OCI-LY3 (cell line): ENCODE measurements around the gene ASB6.

Source experiments
- H2AFZ ChIP-seq: fragments of 200-600, 300-600 bp; shearing (Covaris generic); 2 replicates; pipeline ENCODE4 v1.6.0; 2014; ENCODE audit warnings: antibody characterized with exemption, low read depth, low read length
- H3K27ac ChIP-seq: fragments of 200-600, 300-600 bp; sonication (generic); 2 replicates; pipeline ENCODE4 v1.5.1; 2014; ENCODE audit warnings: mild to moderate bottlenecking, low read length, moderate library complexity, mixed read lengths
- H3K27me3 ChIP-seq: fragments of 200-600, 300-600 bp; sonication (generic); 2 replicates; pipeline ENCODE4 v1.6.1; 2014; ENCODE audit warnings: low read depth, low read length, mixed read lengths
- H3K36me3 ChIP-seq: fragments of 200-600, 300-600 bp; sonication (generic); replicated peaks from 2 replicates; pipeline ENCODE3; 2014; ENCODE audit warnings: low read depth, low read length, mixed read lengths
- H3K4me1 ChIP-seq: fragments of 300-600, 200-600 bp; sonication (generic); 2 replicates; pipeline ENCODE4 v1.6.1; 2014; ENCODE audit warnings: low read length, mixed read lengths
- H3K4me2 ChIP-seq: fragments of 200-600, 300-600 bp; sonication (generic); 2 replicates; pipeline ENCODE4 v1.6.1; 2014; ENCODE audit warnings: low read length, mixed read lengths
- H3K4me3 ChIP-seq: fragments of 300-600, 200-600 bp; sonication (generic); 2 replicates; pipeline ENCODE4 v1.5.1; 2014; ENCODE audit warnings: antibody characterized with exemption, mild to moderate bottlenecking, low read length, moderate library complexity
- H3K79me2 ChIP-seq: fragments of 300-600, 200-600 bp; shearing (Covaris generic); 2 replicates; pipeline ENCODE4 v1.6.1; 2014; ENCODE audit warnings: mild to moderate bottlenecking, low read length, mixed read lengths
- H3K9ac ChIP-seq: fragments of 300-600, 200-600 bp; shearing (Covaris generic); 2 replicates; pipeline ENCODE4 v1.6.0; 2014; ENCODE audit warnings: mild to moderate bottlenecking, low read length, moderate library complexity
- H3K9me3 ChIP-seq: fragments of 200-600, 300-600 bp; shearing (Covaris generic); 2 replicates; pipeline ENCODE4 v1.6.1; 2014; ENCODE audit warnings: low read length, mixed read lengths; ENCODE audit not compliant: insufficient read depth
- H4K20me1 ChIP-seq: fragments of 200-600, 300-600 bp; sonication (generic); 2 replicates; pipeline ENCODE4 v1.6.1; 2016; ENCODE audit warnings: low read length, mixed read lengths; ENCODE audit not compliant: insufficient read depth
- CTCF ChIP-seq: fragments of 200-600, 300-600 bp; sonication (generic); IDR thresholded peaks from 2 replicates; pipeline ENCODE4 v1.5.1; 2014; ENCODE audit warnings: antibody characterized with exemption, low read length, low read depth
- EZH2phosphoT487 ChIP-seq: fragments of 200-600 bp; shearing (Covaris generic); IDR thresholded peaks from 2 replicates; pipeline ENCODE4 v1.6.1; 2018; ENCODE audit warnings: antibody characterized with exemption, mixed run types, low read depth

Gene ASB6

GRCh38 chr9:129609486-129610212, 32.3 kb downstream of the ASB6 start:
- peaks cover 22% of the 10 kb centered on the region for H3K27me3 ChIP-seq
- peak overlapping the region; percentile 84 for H3K4me3 ChIP-seq
- no peaks in the 10 kb centered on the region for H3K36me3 ChIP-seq
- H3K4me1 ChIP-seq, result peaks cover 9% of the 10 kb centered on the region
- H3K9me3 ChIP-seq, result no peaks in the 10 kb centered on the region
- no peaks in the 10 kb centered on the region for H4K20me1 ChIP-seq
- peak overlapping the region; percentile 79 for H2AFZ ChIP-seq
- peak overlapping the region; percentile 87 for H3K4me2 ChIP-seq
- H3K9ac ChIP-seq, result peak overlapping the region; percentile 31; the same call in 1 of the 2 replicates
- TF ChIP-seq CTCF (no peak), EZH2phosphoT487 (no peak)
- H3K27ac ChIP-seq, result no peak overlapping the region
- H3K79me2 ChIP-seq, result no peaks in the 10 kb centered on the region

- H3K4me2 ChIP-seq, result no peak overlapping the region
- H3K27ac ChIP-seq, result no peak overlapping the region
- no peak overlapping the region for H2AFZ ChIP-seq
- no peaks in the 10 kb centered on the region for H4K20me1 ChIP-seq
- no peaks in the 10 kb centered on the region for H3K79me2 ChIP-seq
- H3K4me1 ChIP-seq, result peaks cover 9% of the 10 kb centered on the region
- H3K27me3 ChIP-seq, result peaks cover 22% of the 10 kb centered on the region
- no peaks in the 10 kb centered on the region for H3K9me3 ChIP-seq
- no peak for TF ChIP-seq EZH2phosphoT487
- TF ChIP-seq CTCF, result no peak
- H3K9ac ChIP-seq, result no peak overlapping the region
- no peak overlapping the region for H3K4me3 ChIP-seq
- H3K36me3 ChIP-seq, result no peaks in the 10 kb centered on the region
Measured at GRCh38 chr9:129608561-129609481, 33.1 kb downstream of the ASB6 start.

- Histone ChIP-seq H3K4me1 (peaks cover 23% of the 10 kb centered on the region), H2AFZ (no peak overlapping the region), H4K20me1 (no peaks in the 10 kb centered on the region), H3K9ac (no peak overlapping the region), H3K9me3 (no peaks in the 10 kb centered on the region), H3K36me3 (no peaks in the 10 kb centered on the region), H3K4me2 (no peak overlapping the region), H3K4me3 (no peak overlapping the region), H3K79me2 (no peaks in the 10 kb centered on the region), H3K27me3 (peaks cover 22% of the 10 kb centered on the region), H3K27ac (no peak overlapping the region)
- TF ChIP-seq CTCF, result no peak
- TF ChIP-seq EZH2phosphoT487, result no peak
Measured at GRCh38 chr9:129607027-129607387, 34.9 kb downstream of the ASB6 start.
